ENCODE results near the gene EMP2. TPM values are rescaled to one million over a fixed set of nuclear protein-coding genes. Genes with fewer than 3 reads are reported as not detected.

Gene EMP2
- polyA plus RNA-seq, 12 donors: 60.3 to 295 (median 66.0) TPM

- no peak for DNase-seq
Observed at GRCh38 chr16:10494343-10495030, 85.9 kb downstream of the EMP2 start.

- DNase-seq: no peak
Observed at GRCh38 chr16:10493276-10493675, 87.1 kb downstream of the EMP2 start.

GRCh38 chr16:10490141-10490540 lies 90.3 kb downstream of the EMP2 start:
- DNase-seq: no peak

- no peak for DNase-seq
Observed at GRCh38 chr16:10485698-10486382, 94.6 kb downstream of the EMP2 start.

GRCh38 chr16:10485159-10485558 lies 95.2 kb downstream of the EMP2 start:
- no peak for DNase-seq

- no peak for DNase-seq
Observed at GRCh38 chr16:10480151-10480550, 100.2 kb downstream of the EMP2 start.

Other genes starting within 250 kb of the EMP2 start
- gene ATF7IP2, start 194.5 kb downstream of the EMP2 start, polyA plus RNA-seq (ENCODE audit: insufficient read length in 12 of 12): 10 to 100 TPM in 3 of 12 donors, 1 to 10 TPM in 8, not detected in 1; 5.0 to 15.2 (median 6.9) TPM
- gene TEKT5, start 114.3 kb upstream of the EMP2 start, polyA plus RNA-seq (ENCODE audit: insufficient read length in 12 of 12): under 1 TPM in 2 of 12 donors, not detected in 10; 0.16 to 0.29 TPM
- 10 to 100 TPM in 11 of 12 donors, not detected in 1; 25.7 to 35.7 (median 29.6) TPM for gene NUBP1, start 163.2 kb upstream of the EMP2 start, polyA plus RNA-seq (ENCODE audit: insufficient read length in 12 of 12)
- 1 to 10 TPM in 11 of 12 donors, not detected in 1; 1.8 to 4.7 (median 3.0) TPM for gene TVP23A, start 238.2 kb upstream of the EMP2 start, polyA plus RNA-seq (ENCODE audit: insufficient read length in 12 of 12)